Measurements from ENCODE around the gene GID8. TPM values are rescaled to one million over a fixed set of nuclear protein-coding genes. Genes with fewer than 3 reads are reported as not detected.

GID8 gene
- total and polyA plus RNA-seq, 9 of the 15 experiments (the other 6 are each of a cell fraction or from before 2014, with no cell fraction given), result 7.5 to 31.6 (median 22.2) TPM

DNA sequence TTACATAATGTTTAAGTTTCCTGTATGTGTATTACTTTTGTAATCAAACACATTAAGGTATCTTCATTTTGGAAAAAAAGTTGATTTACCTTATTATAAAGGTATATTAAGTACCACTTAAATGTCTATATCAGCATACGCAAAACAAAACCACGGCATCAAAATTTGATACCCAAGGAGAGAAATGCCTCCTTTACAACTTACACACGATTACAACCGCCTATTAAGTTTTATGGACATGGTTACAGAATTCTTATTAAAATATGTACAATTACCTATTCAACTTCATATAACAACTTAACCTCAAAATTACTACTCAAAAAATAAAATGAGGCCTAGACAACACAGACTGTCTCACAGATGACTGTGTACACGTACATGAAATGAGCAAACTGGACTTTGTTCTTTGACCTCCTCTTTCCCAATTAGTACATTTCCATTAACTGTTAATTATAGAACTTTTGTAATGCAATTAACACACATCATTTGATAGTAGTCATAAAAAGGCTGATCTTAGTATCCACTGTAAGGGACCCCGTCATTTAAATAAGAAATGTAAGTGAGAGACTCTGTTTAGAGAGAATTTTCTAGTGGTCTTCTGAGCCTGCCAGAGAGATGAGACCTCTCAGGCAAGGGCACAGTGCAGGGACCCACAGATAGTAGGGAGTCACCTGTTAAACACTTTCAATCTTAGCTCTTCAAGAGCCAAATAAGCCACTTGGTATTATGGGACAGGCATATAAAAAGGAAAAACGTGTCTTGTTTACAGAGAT is 14.1 kb upstream of the GID8 start:
- ChIA-PET POLR2A (interaction anchor here (0.7 to 5.1 kb wide), 3 partner anchors 10 to 652 kb away, joined by 3 to 64 read pairs (median 45); partner anchors contain the start of gene GID8), CTCF (ENCODE audit: low intra/inter-chr PET ratio) (no interaction called here)
- Histone ChIP-seq H3K4me2 (ENCODE audit: insufficient read depth, low read length) (peak overlapping the region; percentile 97), H3K79me2 (ENCODE audit: control insufficient read depth, insufficient read depth, low read length) (peaks cover 100% of the 10 kb centered on the region), H3K9me3 (replicated peaks; ENCODE audit: control insufficient read depth, insufficient read depth, low read depth, low read length) (no peaks in the 10 kb centered on the region), H3K36me3 (ENCODE audit: control insufficient read depth, insufficient read depth, low read length) (peaks cover 30% of the 10 kb centered on the region; the same call in 2 of the 3 replicates), H3K9me1 (ENCODE audit: control insufficient read depth, insufficient read depth, low read length) (peaks cover 7% of the 10 kb centered on the region), H4K20me1 (replicated peaks; ENCODE audit: control insufficient read depth, insufficient read depth, low read length) (peaks cover 82% of the 10 kb centered on the region), H3K4me3 (peak overlapping the region; percentile 70), H3K9ac (ENCODE audit: insufficient read depth in 1 of 2, low read depth in 2 of 2, low read length in 2 of 2) (peak overlapping the region; percentile 84 to 90), H3K27me3 (ENCODE audit: control insufficient read depth in 2 of 2, insufficient read depth in 2 of 2, low read length in 2 of 2) (no peaks in the 10 kb centered on the region), H3K4me1 (replicated peaks in 1 of 2; ENCODE audit: control insufficient read depth in 2 of 2, insufficient read depth in 2 of 2, low read length in 2 of 2) (peaks cover 42 to 44% of the 10 kb centered on the region in 2 experiments; a peak in 4 of 5 replicates), H2AFZ (ENCODE audit: low read depth, low read length) (no peak overlapping the region), H3K27ac (ENCODE audit: extremely low read depth, low read depth, low read length) (peak overlapping the region; percentile 88; the same call in 2 of the 3 replicates)
- FAIRE-seq (no peak), DNase-seq (ENCODE audit: extremely low read depth in 1 of 4, low spot score in 3 of 4) (no peak), ATAC-seq (no peak)
- TF ChIP-seq, protein P1, sequence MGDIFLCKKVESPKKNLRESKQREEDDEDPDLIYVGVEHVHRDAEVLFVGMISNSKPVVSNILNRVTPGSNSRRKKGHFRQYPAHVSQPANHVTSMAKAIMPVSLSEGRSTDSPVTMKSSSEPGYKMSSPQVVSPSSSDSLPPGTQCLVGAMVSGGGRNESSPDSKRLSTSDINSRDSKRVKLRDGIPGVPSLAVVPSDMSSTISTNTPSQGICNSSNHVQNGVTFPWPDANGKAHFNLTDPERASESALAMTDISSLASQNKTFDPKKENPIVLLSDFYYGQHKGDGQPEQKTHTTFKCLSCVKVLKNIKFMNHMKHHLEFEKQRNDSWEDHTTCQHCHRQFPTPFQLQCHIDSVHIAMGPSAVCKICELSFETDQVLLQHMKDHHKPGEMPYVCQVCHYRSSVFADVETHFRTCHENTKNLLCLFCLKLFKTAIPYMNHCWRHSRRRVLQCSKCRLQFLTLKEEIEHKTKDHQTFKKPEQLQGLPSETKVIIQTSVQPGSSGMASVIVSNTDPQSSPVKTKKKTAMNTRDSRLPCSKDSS (IDR thresholded peaks at IDR 0.05; ENCODE audit: low read depth, partially characterized antibody), result no peak
- TF ChIP-seq, protein P2, sequence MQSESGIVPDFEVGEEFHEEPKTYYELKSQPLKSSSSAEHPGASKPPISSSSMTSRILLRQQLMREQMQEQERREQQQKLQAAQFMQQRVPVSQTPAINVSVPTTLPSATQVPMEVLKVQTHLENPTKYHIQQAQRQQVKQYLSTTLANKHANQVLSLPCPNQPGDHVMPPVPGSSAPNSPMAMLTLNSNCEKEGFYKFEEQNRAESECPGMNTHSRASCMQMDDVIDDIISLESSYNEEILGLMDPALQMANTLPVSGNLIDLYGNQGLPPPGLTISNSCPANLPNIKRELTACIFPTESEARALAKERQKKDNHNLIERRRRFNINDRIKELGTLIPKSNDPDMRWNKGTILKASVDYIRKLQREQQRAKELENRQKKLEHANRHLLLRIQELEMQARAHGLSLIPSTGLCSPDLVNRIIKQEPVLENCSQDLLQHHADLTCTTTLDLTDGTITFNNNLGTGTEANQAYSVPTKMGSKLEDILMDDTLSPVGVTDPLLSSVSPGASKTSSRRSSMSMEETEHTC (IDR thresholded peaks at IDR 0.05), result no peak
- TF ChIP-seq MTA3 (IDR thresholded peaks at IDR 0.05; ENCODE audit: borderline replicate concordance) (no peak), ZKSCAN8 (CRISPR knock-in tag; IDR thresholded peaks at IDR 0.05) (no peak), HOXB6 (CRISPR knock-in tag; IDR thresholded peaks at IDR 0.05; ENCODE audit: borderline replicate concordance) (no peak)
- intact Hi-C loops (cut with micrococcal nuclease), result no loop called here
- in situ Hi-C loops (cut with MboI), result no loop called here
- 51% methylated on average over 7 of the region's 7 CpGs for WGBS (ENCODE audit: insufficient coverage, low coverage, missing lambda C conversion rate)
- BruUV-seq (replicated peaks), result no TSS peak
